ENCODE data around the gene DQX1.

DQX1 gene

DNA sequence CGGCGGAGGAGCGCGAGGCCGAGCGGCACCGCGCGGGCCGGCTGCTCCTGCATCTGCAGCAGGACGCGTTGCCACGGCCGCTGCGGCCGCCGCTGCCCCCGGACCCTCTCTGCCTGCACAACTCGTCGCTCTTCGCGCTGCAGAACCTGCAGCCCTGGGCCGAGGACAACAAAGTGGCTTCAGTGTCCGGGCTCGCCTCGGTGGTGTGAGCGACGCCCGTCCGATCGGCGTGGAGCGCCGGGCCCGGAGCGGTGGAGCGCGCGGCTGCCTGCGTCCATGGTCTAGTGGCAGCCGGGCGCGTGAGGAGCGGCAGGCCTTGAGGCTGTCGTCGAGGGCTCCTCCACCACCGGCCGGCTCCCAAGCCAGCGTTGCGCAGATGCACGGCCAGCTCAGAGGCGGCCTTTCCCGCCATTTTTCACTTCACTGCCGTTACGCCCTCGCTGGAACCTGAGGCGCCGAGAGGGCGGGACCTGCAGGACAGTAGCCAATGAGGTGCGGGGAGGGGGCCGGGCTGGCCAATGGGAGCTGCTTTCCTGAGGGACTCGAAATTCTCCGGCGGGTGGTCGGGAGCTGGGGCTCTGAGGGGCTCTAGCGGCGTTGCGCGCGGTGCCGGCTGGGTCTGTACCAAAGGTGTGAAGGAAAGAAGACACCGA is 9.9 kb downstream of the DQX1 start:
- no peak for TF ChIP-seq CTCF (conservative IDR thresholded peaks at IDR 0.05)
- no peak overlapping the region for H3K27ac ChIP-seq

DNA sequence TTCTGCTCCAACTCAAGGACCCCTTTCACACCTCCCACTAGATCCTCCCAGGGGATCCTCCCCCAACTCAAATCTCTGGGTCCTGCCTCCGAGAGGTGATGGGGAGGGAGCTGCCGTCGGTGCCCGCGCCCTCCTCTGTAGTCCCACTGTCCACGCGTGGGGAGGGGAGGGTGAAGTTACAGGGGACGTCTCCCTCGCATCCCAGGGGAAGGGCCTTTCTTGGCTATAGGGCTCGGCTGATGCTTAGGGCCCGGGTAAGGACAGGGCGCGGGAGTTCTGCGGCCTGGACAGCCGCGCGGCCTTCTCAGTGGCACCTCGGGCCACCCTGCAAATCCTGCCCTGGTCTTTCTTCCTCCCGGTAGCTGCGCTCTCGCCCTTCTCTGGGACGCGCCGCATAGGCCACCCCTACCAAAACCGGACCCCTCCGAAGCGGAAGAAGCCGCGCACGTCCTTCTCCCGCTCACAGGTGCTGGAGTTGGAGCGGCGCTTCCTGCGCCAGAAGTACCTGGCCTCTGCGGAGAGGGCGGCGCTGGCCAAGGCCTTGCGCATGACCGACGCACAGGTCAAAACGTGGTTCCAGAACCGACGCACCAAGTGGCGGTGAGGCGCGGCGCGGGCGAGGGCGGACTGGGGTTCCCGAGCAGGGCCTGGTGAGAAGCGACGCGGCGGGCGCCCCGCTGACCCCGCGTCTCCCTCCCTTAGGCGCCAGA is 10.6 kb downstream of the DQX1 start:
- TF ChIP-seq CTCF (conservative IDR thresholded peaks at IDR 0.05) = no peak
- H3K27ac ChIP-seq = no peak overlapping the region

DNA sequence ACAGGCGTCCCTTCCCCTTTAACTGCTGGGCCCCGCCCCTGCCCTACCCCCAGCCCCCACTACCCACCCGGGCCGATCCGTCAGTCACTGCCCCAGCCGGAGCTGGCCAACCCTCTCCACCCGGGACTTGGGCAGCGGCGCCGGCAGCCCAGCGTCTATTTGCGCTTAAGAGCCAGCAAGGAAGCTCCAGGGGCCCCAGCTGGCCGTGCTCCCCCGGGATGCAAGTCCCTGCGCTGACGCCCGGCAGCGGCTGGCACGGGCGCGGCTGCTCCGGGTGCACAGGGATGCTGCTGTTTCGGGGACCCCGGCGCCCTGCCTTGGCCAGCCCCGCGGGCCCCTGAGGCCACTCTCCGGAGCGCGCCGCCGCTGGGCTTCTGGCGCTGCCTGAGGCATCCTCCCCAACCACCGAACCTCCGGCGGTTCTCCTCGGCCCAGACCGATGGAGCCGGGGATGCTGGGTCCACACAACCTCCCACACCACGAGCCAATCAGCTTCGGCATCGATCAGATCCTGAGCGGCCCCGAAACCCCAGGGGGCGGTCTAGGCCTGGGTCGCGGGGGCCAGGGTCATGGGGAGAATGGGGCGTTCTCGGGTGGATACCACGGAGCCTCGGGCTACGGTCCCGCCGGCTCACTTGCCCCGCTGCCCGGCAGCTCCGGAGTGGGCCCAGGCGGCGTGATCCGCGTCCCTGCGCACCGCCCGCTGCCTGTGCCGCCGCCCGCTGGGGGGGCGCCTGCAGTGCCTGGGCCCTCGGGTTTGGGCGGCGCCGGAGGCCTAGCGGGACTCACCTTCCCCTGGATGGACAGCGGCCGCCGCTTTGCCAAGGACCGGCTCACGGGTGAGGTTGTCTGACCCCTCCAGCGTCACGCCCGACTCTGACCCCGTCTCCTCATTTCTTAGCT is 11.4 kb downstream of the DQX1 start, which contains the start of gene TLX2:
TSS of gene TLX2 (plus strand) at position 83 of the 903 bp plus-strand sequence. CDS start at position 440, 357 bp downstream.
- no peak for TF ChIP-seq CTCF (conservative IDR thresholded peaks at IDR 0.05)
- no peak within 1 kb of the TSS for H3K27ac ChIP-seq

DNA sequence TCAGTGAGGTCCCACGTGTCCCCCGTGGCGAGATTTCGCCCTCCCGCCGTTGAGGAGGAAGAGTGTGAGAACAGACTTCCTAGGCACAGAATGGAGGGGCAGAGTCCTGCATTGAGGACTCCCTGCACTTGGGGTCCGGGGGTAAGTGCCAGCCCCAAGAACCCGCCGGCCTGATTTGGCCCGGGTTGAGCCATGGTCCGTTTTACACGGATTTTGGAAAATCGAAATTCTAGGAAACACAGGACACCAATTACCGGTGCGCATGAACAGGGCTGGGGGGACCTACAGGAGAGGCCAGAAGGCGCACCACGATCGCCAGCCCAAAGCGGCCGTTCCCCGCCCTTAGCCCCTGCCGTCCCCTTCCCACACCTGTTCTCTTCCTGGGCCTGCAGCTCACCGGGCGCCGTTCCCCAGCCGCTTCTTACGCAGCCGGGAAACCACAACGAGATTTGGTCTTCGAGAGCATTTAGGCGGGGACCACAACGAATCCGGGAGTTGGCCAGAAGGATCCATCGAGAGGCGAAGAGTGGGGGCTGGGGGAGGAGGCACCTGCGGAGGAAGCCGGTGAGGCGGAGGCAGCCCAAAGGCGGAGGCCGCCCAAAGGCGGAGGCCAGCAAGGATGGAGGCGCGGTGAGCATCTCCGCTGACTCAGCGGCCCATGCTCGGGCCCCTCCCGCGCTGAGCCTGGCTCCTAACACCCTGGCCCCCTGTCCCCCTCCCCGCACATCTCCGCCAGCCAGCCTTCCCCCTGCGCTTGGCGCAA is 12.2 kb downstream of the DQX1 start:
- no peak for TF ChIP-seq CTCF (conservative IDR thresholded peaks at IDR 0.05)
- no peak overlapping the region for H3K27ac ChIP-seq

DNA sequence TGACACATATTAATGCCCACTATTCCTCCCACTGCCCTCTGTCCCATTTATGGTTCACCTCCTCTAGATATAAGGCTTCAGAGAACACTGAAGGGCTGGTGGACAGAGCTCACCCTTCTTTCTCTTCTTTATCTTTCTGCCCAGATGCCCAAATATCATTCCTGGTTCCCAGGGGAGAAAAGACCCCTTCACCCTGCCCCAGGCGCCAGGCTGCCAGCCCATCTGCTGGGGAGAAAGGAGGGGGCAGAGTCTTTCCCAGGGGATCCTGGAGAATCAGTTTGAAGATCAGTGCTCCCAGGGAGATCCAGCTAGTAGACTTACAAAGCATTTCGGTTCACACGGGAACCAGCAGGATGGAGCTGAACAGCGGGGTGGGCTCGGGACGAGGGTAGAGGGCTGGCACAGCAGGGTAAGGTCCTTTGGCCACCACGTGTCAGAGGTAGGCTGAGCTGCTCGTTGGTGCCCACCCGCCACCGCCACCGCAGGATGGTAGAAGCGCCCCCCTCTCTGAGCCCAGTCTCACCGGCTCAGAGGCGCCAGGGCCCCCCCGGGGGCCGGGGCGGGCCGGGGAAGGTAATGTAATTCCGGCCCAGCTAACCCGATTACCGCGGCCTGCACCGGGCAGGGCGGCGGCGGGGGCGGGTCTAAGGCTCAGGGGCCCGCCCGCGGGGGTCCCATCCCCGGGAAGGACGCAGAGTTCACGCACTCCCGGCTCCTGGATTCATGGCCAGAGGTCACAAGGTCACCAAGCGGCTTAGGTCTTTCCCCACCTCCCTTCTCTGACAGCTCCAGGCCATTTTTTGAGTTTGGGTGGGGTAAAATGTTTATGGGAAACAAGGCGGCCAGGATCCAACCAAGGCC is 13.1 kb downstream of the DQX1 start:
- TF ChIP-seq CTCF (conservative IDR thresholded peaks at IDR 0.05) = no peak

GRCh38 chr2:74511104-74511989 is 14.7 kb downstream of the DQX1 start:
- TF ChIP-seq CTCF (conservative IDR thresholded peaks at IDR 0.05) = no peak
- no peak overlapping the region for H3K27ac ChIP-seq

More for the DNA sequence above, 13.1 kb downstream of the DQX1 start:
- no peak overlapping the region for H3K27ac ChIP-seq
